Sigmoid colon (tissue), 4 donors: ENCODE measurements around the gene UNC93B1.
"Not testable (repeated sequence)": the region's sequence is repeated elsewhere in the genome, so short reads cannot be mapped to it uniquely, and the experiment has no call there.

Source experiments
- CTCF ChIP-seq, 4 experiments: fragments of 450-650 bp in 3 of 4; fragments of 200-600 bp in 1 of 4; IDR thresholded peaks; one replicate each; pipeline ENCODE4 v1.5.1; 2016 to 2019; ENCODE audit warnings: antibody characterized with exemption in 4 of 4, mild to moderate bottlenecking in 3 of 4, moderate library complexity in 2 of 4
- EP300 ChIP-seq, 4 donors: sonication (generic); formaldehyde crosslinking; IDR thresholded peaks; one replicate each; pipeline ENCODE4 v1.6.1; 2017; ENCODE audit warnings: antibody characterized with exemption in 4 of 4
- POLR2A ChIP-seq, 2 donors: fragments of 450-650 bp; IDR thresholded peaks; one replicate each; pipeline ENCODE4 v1.6.1; 2016; ENCODE audit warnings: antibody characterized with exemption in 2 of 2, mild to moderate bottlenecking in 2 of 2, moderate library complexity in 2 of 2

GRCh38 chr11:67946403-67946802 is 57.5 kb downstream of the UNC93B1 start:
- TF ChIP-seq CTCF, EP300, POLR2A (IDR thresholded peaks at IDR 0.05): not testable (repeated sequence)
